GM23248 (cell line): Measurements from ENCODE around the gene NOXA1.

Experiments used
- EZH2 ChIP-seq: fragments of 200-600 bp; sonication (generic); IDR thresholded peaks from 2 replicates; pipeline ENCODE4 v1.6.1; 2018; ENCODE audit warnings: antibody characterized with exemption, mild to moderate bottlenecking; ENCODE audit not compliant: insufficient read depth, poor library complexity, severe bottlenecking
- EZH2phosphoT487 ChIP-seq: fragments of 200-600 bp; sonication (generic); IDR thresholded peaks from 2 replicates; pipeline ENCODE4 v1.6.1; 2018; ENCODE audit warnings: antibody characterized with exemption, moderate library complexity, mild to moderate bottlenecking, low read depth; ENCODE audit not compliant: insufficient read depth

DNA sequence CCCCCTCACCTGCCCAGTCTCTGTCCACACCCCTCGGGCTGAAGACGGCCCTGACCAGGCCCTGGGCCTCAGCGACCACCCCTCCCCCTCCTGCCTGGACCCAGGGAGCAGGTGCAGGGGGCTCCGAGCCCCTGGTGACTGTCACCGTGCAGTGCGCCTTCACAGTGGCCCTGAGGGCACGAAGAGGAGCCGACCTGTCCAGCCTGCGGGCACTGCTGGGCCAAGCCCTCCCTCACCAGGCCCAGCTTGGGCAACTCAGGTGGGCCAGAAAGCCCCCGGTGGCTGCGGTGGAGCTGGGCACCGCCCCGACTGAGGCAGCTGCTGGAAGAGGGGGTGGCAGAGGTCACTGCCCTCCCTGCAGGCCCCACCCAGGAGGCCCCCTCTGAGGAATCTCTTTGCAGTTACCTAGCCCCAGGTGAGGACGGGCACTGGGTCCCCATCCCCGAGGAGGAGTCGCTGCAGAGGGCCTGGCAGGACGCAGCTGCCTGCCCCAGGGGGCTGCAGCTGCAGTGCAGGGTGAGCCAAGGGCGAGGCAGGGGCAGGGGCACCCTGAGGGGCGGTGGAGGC lies 10.2 kb downstream of the NOXA1 start:
- TF ChIP-seq EZH2 (no peak), EZH2phosphoT487 (no peak)
